CD8-positive, alpha-beta memory T cell (primary cell): ENCODE data around the gene TFAP2A. TPM values are rescaled to one million over a fixed set of nuclear protein-coding genes. Genes with fewer than 3 reads are reported as not detected.

Experiments used
- CTCF ChIA-PET: fragments of 350-600 bp; sonication (Branson Sonifier 250); formaldehyde crosslinking; loops from one replicate; lab custom pipeline; 2021; ENCODE audit warnings: antibody characterized with exemption; lab: Charles Lee
- POLR2A ChIA-PET: fragments of 350-600 bp; sonication (Branson Sonifier 250); formaldehyde crosslinking; loops from one replicate; lab custom pipeline; 2021; ENCODE audit warnings: antibody characterized with exemption; lab: Charles Lee
- DNase-seq, 5 donors: peaks; one replicate each; pipeline versions ENCODE4 v3.0.0 to v3.0.0-alpha.2; 2020 to 2022; ENCODE audit warnings: mixed read lengths in 1 of 5
- H3K27ac ChIP-seq: one replicate; pipeline ENCODE4 v1.7.0; 2013; ENCODE audit warnings: low read depth, mild to moderate bottlenecking, low read length, moderate library complexity
- H3K27me3 ChIP-seq: 2 replicates; pipeline ENCODE4 v1.7.0; 2013; ENCODE audit warnings: low read length, mild to moderate bottlenecking; ENCODE audit not compliant: insufficient read depth, poor library complexity, severe bottlenecking
- H3K36me3 ChIP-seq: 2 replicates; pipeline ENCODE4 v1.7.0; 2013; ENCODE audit warnings: mild to moderate bottlenecking, low read length, moderate library complexity; ENCODE audit not compliant: insufficient read depth
- H3K4me1 ChIP-seq: 2 replicates; pipeline ENCODE4 v1.7.0; 2013; ENCODE audit warnings: mild to moderate bottlenecking, low read length, moderate library complexity; ENCODE audit not compliant: insufficient read depth
- H3K4me3 ChIP-seq: 2 replicates; pipeline ENCODE4 v1.7.0; 2013; ENCODE audit warnings: mild to moderate bottlenecking, low read length
- H3K9me3 ChIP-seq: 2 replicates; pipeline ENCODE4 v1.7.0; 2013; ENCODE audit warnings: mild to moderate bottlenecking, low read length
- H3K27ac Mint-ChIP-seq, 8 donors: one replicate each; pipeline ENCODE4 v1.8.0; 2020 to 2021; ENCODE audit warnings: mixed read lengths in 8 of 8, mild to moderate bottlenecking in 6 of 8, inconsistent platforms in 3 of 8, moderate library complexity in 3 of 8
- H3K27me3 Mint-ChIP-seq, 2 donors: one replicate each; pipeline ENCODE4 v1.8.0; 2020 to 2021; ENCODE audit warnings: mixed read lengths in 2 of 2, mild to moderate bottlenecking in 1 of 2, moderate library complexity in 1 of 2
- H3K36me3 Mint-ChIP-seq, 3 donors: one replicate each; pipeline ENCODE4 v1.8.0; 2020 to 2021; ENCODE audit warnings: mixed read lengths in 3 of 3, inconsistent platforms in 1 of 3, mild to moderate bottlenecking in 1 of 3
- H3K4me1 Mint-ChIP-seq, 3 donors: one replicate each; pipeline ENCODE4 v1.8.0; 2020 to 2021; ENCODE audit warnings: mixed read lengths in 3 of 3, inconsistent platforms in 1 of 3, mild to moderate bottlenecking in 1 of 3
- H3K4me3 Mint-ChIP-seq, 7 donors: one replicate each; pipeline ENCODE4 v1.8.0; 2020 to 2021; ENCODE audit warnings: mixed read lengths in 7 of 7, mild to moderate bottlenecking in 6 of 7, moderate library complexity in 4 of 7, inconsistent platforms in 2 of 7
- H3K9me3 Mint-ChIP-seq, 5 donors: one replicate each; pipeline ENCODE4 v1.8.0; 2020 to 2022; ENCODE audit warnings: mixed read lengths in 5 of 5, mild to moderate bottlenecking in 3 of 5, moderate library complexity in 2 of 5, inconsistent platforms in 1 of 5
- polyA plus RNA-seq: library from polyadenylated mRNA; unstranded; fragments of 300-500 nt; fragmentation: Illumina TruSeq; gene quantifications from one replicate; pipeline ENCODE4 v1.2.3, GENCODE V29; 2021
- total RNA-seq, 2 experiments: library from RNA; stranded (reverse); gene quantifications; one replicate each; pipeline ENCODE4 v1.2.3, GENCODE V29; 2021

Gene TFAP2A
- total and polyA plus RNA-seq, 3 experiments from 2014 or later = not detected

DNA sequence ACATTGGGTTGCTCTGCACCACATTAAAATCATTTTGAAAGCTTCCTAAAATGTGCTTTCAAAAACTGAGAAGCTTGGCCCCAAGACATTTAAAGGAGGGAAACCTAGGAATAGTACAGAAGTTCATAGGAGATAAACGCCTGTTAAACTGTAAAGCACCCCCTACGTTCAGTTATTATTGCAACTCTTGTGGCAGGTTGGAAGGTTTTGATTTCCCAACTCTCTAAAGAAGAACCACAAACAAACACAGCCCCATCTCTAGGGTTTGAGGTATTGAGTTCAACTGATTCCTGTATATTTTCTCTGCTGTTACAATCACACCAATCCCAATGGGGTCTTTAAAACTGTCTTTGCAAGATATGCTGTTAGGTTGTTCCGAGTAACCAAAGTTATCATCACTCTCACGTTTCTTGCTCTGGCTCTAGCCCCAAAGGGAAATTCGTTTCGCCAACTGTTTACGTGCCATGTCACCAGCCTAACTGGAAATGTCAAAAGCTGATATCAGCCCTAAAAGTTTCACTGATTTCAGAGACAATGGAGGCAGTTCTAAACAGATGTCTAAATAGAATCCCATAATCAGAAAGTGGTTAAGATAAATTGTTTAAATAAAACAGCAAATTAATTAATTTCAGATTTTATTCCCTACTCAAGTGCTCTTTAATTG lies 12.1 kb downstream of the TFAP2A start:
- H3K4me3 Mint-ChIP-seq = peak overlapping the region in 5 of 7 donors; percentile 73 to 84 (median 78)
- H3K36me3 Mint-ChIP-seq = peaks cover 0 to 8% (median 0%) of the 10 kb centered on the region in 3 donors

DNA sequence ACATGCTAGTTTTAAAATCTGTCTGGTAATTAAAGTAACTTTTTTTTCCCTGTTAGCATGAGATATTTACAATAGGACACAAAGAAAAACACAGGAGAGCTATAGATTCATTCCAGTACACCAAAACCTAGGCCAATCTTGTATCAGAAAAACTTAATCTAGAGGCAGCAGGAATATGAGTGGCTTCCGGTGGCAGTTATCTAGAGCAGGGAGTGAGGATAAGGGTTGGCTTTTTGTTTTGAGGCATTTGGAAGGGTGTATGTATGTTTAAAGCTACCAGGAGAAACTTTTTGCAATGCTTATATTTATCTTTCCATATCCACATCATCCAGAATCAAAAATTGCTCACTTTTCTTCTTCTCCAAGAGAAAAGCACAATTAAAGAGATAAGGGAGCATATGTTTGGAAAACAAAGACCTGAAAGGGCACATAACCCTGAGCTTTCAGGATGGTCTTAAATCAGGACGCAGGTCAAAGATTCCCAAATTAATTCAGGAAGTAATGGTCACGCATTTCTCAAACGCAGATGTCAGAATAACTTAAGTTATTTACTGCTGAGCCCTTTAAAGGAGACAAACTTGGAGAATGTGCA lies 13.1 kb downstream of the TFAP2A start:
- Histone ChIP-seq H3K27me3 (peaks cover 16% of the 10 kb centered on the region), H3K36me3 (no peaks in the 10 kb centered on the region), H3K4me3 (no peak overlapping the region), H3K4me1 (peaks cover 14% of the 10 kb centered on the region), H3K9me3 (peaks cover 4% of the 10 kb centered on the region), H3K27ac (no peak overlapping the region)
- H3K9me3 Mint-ChIP-seq = peaks cover 22 to 48% (median 25%) of the 10 kb centered on the region in 5 donors
- H3K4me1 Mint-ChIP-seq = peaks cover 10 to 13% (median 10%) of the 10 kb centered on the region in 3 donors
- no peak for DNase-seq
- ChIA-PET POLR2A (no interaction called here), CTCF (no interaction called here)
- H3K27ac Mint-ChIP-seq = no peak overlapping the region
- peaks cover 46 to 71% of the 10 kb centered on the region in 2 donors for H3K27me3 Mint-ChIP-seq
- peaks cover 0 to 8% (median 0%) of the 10 kb centered on the region in 3 donors for H3K36me3 Mint-ChIP-seq
- peak overlapping the region in 1 of 7 donors; percentile 38 for H3K4me3 Mint-ChIP-seq

More for the DNA sequence above, 12.1 kb downstream of the TFAP2A start:
- no peak for DNase-seq
- Histone ChIP-seq H3K27ac (no peak overlapping the region), H3K36me3 (no peaks in the 10 kb centered on the region), H3K4me1 (peaks cover 14% of the 10 kb centered on the region), H3K9me3 (peaks cover 4% of the 10 kb centered on the region), H3K27me3 (peaks cover 13% of the 10 kb centered on the region), H3K4me3 (no peak overlapping the region)
- peaks cover 10 to 13% (median 10%) of the 10 kb centered on the region in 3 donors for H3K4me1 Mint-ChIP-seq
- POLR2A ChIA-PET = no interaction called here
- CTCF ChIA-PET = no interaction called here
- peaks cover 40 to 71% of the 10 kb centered on the region in 2 donors for H3K27me3 Mint-ChIP-seq
- H3K27ac Mint-ChIP-seq = peak overlapping the region in 1 of 8 donors; percentile 78
- H3K9me3 Mint-ChIP-seq = peaks cover 25 to 56% (median 27%) of the 10 kb centered on the region in 5 donors

DNA sequence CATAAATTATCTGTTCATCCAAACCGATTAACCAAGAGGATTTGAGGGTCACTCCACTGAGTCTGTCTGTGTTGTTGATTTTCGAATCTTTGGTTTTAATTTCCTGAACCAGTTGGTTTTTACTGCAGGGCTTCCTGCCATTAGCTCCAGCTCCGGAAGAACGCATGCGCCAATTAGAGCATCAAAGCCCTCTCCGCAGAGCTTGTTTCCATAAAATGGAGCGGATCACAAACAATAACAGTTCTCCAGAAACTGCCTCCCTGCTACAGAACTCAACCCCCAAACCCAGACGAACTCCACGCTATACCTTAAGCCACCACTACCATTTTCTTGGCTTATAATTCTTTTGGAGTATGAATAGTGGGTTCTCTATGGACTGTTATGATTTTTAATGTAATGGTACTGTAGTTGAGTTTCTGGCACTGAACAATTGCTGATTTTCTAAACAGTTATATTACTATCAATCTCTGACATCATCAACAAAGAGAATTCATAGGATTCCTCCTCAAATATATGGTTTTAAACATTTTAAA lies 13.8 kb downstream of the TFAP2A start:
- H3K4me1 ChIP-seq = peaks cover 14% of the 10 kb centered on the region
- H3K27ac ChIP-seq = no peak overlapping the region
- peaks cover 18% of the 10 kb centered on the region for H3K27me3 ChIP-seq
- ChIA-PET CTCF (no interaction called here), POLR2A (no interaction called here)
- peaks cover 0 to 8% (median 0%) of the 10 kb centered on the region in 3 donors for H3K36me3 Mint-ChIP-seq
- DNase-seq = no peak
- H3K36me3 ChIP-seq = no peaks in the 10 kb centered on the region
- H3K4me3 Mint-ChIP-seq = no peak overlapping the region
- no peak overlapping the region for H3K4me3 ChIP-seq
- H3K9me3 ChIP-seq = peaks cover 4% of the 10 kb centered on the region
- H3K9me3 Mint-ChIP-seq = peaks cover 20 to 49% (median 26%) of the 10 kb centered on the region in 5 donors
- no peak overlapping the region for H3K27ac Mint-ChIP-seq
- H3K4me1 Mint-ChIP-seq = peaks cover 10 to 13% (median 10%) of the 10 kb centered on the region in 3 donors
- peaks cover 48 to 72% of the 10 kb centered on the region in 2 donors for H3K27me3 Mint-ChIP-seq

DNA sequence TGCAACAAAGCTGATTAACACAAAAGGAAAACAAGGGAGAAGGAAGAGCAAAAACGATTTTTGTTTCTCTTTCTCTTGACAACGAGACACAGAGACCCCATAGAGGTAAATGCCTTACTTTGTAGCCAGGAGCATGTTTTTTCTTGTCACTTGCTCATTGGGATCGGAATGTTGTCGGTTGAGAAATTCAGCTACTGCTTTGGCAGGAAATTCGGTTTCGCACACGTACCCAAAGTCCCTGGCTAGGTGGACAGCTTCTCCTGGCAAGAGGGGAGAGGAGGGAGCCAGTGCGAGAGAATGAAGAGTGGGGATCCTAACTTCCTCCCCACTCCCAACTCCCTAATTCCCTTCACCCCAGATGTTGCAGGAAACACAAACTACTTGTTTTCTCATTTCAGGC lies 14.5 kb downstream of the TFAP2A start:
- H3K4me1 ChIP-seq = peaks cover 14% of the 10 kb centered on the region
- no peaks in the 10 kb centered on the region for H3K36me3 ChIP-seq
- Mint-ChIP-seq H3K9me3 (peaks cover 13 to 48% (median 28%) of the 10 kb centered on the region in 5 donors), H3K4me1 (peaks cover 10 to 13% (median 10%) of the 10 kb centered on the region in 3 donors), H3K36me3 (peaks cover 0 to 8% (median 0%) of the 10 kb centered on the region in 3 donors), H3K27me3 (peaks cover 51 to 72% of the 10 kb centered on the region in 2 donors), H3K27ac (no peak overlapping the region), H3K4me3 (no peak overlapping the region)
- peaks cover 25% of the 10 kb centered on the region for H3K27me3 ChIP-seq
- H3K9me3 ChIP-seq = peaks cover 4% of the 10 kb centered on the region
- H3K4me3 ChIP-seq = no peak overlapping the region
- ChIA-PET POLR2A (no interaction called here), CTCF (no interaction called here)
- H3K27ac ChIP-seq = no peak overlapping the region
- DNase-seq = no peak

DNA sequence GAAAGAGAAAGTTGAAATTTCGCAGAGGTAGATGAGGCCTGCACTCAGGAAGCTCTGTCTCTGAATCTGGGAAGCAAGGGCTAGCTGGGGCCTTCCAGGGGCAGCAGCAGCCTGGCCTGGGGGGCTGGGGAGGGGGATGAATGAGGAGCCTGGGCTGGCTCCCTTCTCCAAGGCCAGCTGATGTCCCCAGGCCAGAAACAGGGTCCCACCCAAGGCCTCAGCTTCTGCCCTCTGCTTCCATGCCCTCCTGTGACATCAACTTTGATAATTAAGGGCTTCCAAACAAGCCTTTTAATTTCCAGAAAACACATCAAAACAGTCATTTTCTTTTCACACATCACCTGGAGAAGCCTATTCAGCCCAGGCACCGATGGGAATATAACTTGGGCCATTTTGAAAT lies 15.4 kb downstream of the TFAP2A start:
- no peak overlapping the region for H3K4me3 ChIP-seq
- H3K4me3 Mint-ChIP-seq = no peak overlapping the region
- no peaks in the 10 kb centered on the region for H3K9me3 ChIP-seq
- ChIA-PET POLR2A (no interaction called here), CTCF (no interaction called here)
- peaks cover 32% of the 10 kb centered on the region for H3K27me3 ChIP-seq
- no peak for DNase-seq
- H3K4me1 Mint-ChIP-seq = peaks cover 9 to 11% (median 10%) of the 10 kb centered on the region in 3 donors
- no peak overlapping the region for H3K27ac ChIP-seq
- H3K27me3 Mint-ChIP-seq = peaks cover 58 to 81% of the 10 kb centered on the region in 2 donors
- no peak overlapping the region for H3K27ac Mint-ChIP-seq
- H3K4me1 ChIP-seq = peaks cover 9% of the 10 kb centered on the region
- peaks cover 0 to 8% (median 0%) of the 10 kb centered on the region in 3 donors for H3K36me3 Mint-ChIP-seq
- H3K9me3 Mint-ChIP-seq = peaks cover 8 to 50% (median 25%) of the 10 kb centered on the region in 5 donors
- H3K36me3 ChIP-seq = no peaks in the 10 kb centered on the region

DNA sequence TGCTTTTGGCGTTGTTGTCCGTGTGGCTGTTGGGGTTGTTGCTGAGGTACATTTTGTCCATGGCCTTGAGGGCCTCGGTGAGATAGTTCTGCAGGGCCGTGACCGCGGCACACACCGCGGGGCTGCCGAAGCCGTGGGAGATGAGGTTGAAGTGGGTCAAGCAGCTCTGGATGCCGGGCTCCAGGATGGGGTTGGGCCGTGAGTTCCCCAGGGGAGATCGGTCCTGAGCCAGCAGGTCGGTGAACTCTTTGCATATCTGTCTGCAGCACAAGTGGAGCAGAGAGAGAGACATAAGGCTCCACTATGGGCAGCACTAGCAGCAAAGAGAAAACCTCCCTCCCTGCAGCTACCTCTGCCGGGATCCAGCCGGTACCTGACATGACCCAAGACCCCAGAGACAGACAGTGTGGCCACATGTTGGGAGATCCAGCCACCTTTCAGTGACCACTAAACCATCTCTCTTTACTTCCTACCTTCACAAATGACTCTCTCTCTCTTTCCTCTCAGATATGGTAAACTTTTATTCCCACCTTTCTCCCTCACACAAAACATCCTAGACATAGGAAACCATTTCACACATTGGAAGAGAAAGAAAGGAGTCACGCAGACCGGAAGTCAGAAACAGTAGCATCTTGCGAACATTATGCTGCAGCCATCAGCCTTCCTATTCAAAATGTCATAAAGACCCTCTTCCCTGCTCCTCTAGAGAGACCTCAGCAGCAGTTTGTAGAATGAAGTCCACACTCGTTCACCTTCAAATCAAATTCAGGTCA lies 16.2 kb downstream of the TFAP2A start:
- H3K27me3 Mint-ChIP-seq = peaks cover 64 to 89% of the 10 kb centered on the region in 2 donors
- H3K27ac Mint-ChIP-seq = no peak overlapping the region
- H3K9me3 Mint-ChIP-seq = peaks cover 8 to 48% (median 26%) of the 10 kb centered on the region in 5 donors
- H3K27me3 ChIP-seq = peaks cover 35% of the 10 kb centered on the region
- POLR2A ChIA-PET = no interaction called here
- peaks cover 5% of the 10 kb centered on the region for H3K4me1 ChIP-seq
- CTCF ChIA-PET = no interaction called here
- peaks cover 0 to 8% (median 0%) of the 10 kb centered on the region in 3 donors for H3K36me3 Mint-ChIP-seq
- H3K4me3 Mint-ChIP-seq = no peak overlapping the region
- no peaks in the 10 kb centered on the region for H3K9me3 ChIP-seq
- H3K27ac ChIP-seq = no peak overlapping the region
- no peak overlapping the region for H3K4me3 ChIP-seq
- DNase-seq = no peak
- no peaks in the 10 kb centered on the region for H3K36me3 ChIP-seq
- H3K4me1 Mint-ChIP-seq = peaks cover 5 to 8% (median 6%) of the 10 kb centered on the region in 3 donors

DNA sequence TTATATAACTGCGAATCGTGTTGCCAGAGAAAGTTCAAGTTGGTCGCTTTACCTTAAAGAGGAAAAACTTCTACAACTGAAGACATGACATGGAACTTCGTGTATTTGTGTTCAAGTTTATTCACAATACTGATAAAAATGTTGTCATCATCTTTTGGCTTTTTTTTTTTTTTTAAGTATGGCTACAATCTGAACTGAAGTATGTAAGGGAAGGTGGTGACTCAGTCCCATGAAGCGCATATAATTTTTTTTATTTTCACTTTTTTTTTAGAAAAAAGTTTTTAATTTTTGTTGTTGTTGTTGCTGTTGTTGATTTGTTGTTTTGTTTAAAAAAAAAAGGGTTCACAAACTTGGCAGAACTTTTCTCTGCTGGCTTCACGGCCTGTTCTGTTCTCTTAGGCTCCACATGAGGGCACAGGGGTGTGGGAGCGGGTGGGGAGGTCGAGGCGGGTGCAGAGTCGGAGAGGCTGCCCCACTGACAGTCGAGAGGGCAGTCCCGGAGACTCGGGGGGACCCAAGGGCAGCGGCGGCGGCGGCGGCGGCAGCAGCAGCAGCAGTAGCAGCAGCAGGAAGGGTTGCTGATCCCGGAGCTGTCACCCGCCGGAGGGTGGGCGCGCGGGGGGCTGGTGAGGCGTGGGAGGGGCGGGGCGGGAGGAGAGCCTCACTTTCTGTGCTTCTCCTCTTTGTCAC lies 17.0 kb downstream of the TFAP2A start:
- Mint-ChIP-seq H3K27ac (no peak overlapping the region), H3K4me3 (no peak overlapping the region), H3K4me1 (peaks cover 0 to under 1% (median 0%) of the 10 kb centered on the region in 3 donors), H3K27me3 (peaks cover 71 to 90% of the 10 kb centered on the region in 2 donors), H3K9me3 (peaks cover 3 to 48% (median 28%) of the 10 kb centered on the region in 5 donors), H3K36me3 (peaks cover 0 to 8% (median 0%) of the 10 kb centered on the region in 3 donors)
- no peak for DNase-seq
- no peak overlapping the region for H3K27ac ChIP-seq
- ChIA-PET CTCF (no interaction called here), POLR2A (no interaction called here)
- no peak overlapping the region for H3K4me3 ChIP-seq
- H3K9me3 ChIP-seq = no peaks in the 10 kb centered on the region
- peaks cover 42% of the 10 kb centered on the region for H3K27me3 ChIP-seq
- no peaks in the 10 kb centered on the region for H3K4me1 ChIP-seq
- H3K36me3 ChIP-seq = no peaks in the 10 kb centered on the region
